Measurements from ENCODE around the gene PRAMEF2. TPM values are rescaled to one million over a fixed set of nuclear protein-coding genes. Genes with fewer than 3 reads are reported as not detected.
"Not testable (repeated sequence)": the region's sequence is repeated elsewhere in the genome, so short reads cannot be mapped to it uniquely, and the experiment has no call there.

Gene PRAMEF2
- total RNA-seq, 1 experiment from 2014 or later, result not detected

- Mint-ChIP-seq H3K27ac (ENCODE audit: unreplicated experiment) (no peak overlapping the region), H3K4me1 (ENCODE audit: low read depth, unreplicated experiment) (no peaks in the 10 kb centered on the region), H3K4me3 (ENCODE audit: unreplicated experiment) (no peak overlapping the region), H3K27me3 (ENCODE audit: insufficient read depth, unreplicated experiment) (peaks cover 4% of the 10 kb centered on the region), H3K36me3 (ENCODE audit: insufficient read depth, unreplicated experiment) (no peaks in the 10 kb centered on the region), H3K9me3 (ENCODE audit: unreplicated experiment) (no peaks in the 10 kb centered on the region)
- H3K4me3 ChIP-seq (ENCODE audit: low read depth, low read length), result no peak overlapping the region
- H3K27me3 ChIP-seq (replicated peaks; ENCODE audit: control insufficient read depth, insufficient read depth, low read length), result no peaks in the 10 kb centered on the region
- POLR2A ChIA-PET, result no interaction called here
- H3K36me3 ChIP-seq (ENCODE audit: control insufficient read depth, insufficient read depth, low read length), result no peaks in the 10 kb centered on the region
- H3K9me3 ChIP-seq, result no peaks in the 10 kb centered on the region
- BruUV-seq (replicated peaks), result no TSS peak
- no peak for TF ChIP-seq CTCF (IDR thresholded peaks at IDR 0.05; ENCODE audit: insufficient read depth in 1 of 2, low read depth in 1 of 2, low read length in 1 of 2, severe bottlenecking in 1 of 2, unreplicated experiment in 1 of 2)
- no peaks in the 10 kb centered on the region for H3K4me1 ChIP-seq
- DNase-seq, result no peak
- CTCF ChIA-PET, result no interaction called here
- intact Hi-C loops (cut with micrococcal nuclease; ENCODE audit: unreplicated experiment), result no loop called here
These were observed 45.5 kb upstream of the PRAMEF2 start for GRCh38 chr1:12811409-12811784.

GRCh38 chr1:12819061-12819460, 37.8 kb upstream of the PRAMEF2 start:
- H3K27me3 ChIP-seq (replicated peaks; ENCODE audit: control insufficient read depth, insufficient read depth, low read length); H3K9me3 ChIP-seq; H3K4me3 Mint-ChIP-seq (ENCODE audit: unreplicated experiment); H3K9me3 Mint-ChIP-seq (ENCODE audit: unreplicated experiment); POLR2A ChIA-PET; intact Hi-C loops (cut with micrococcal nuclease; ENCODE audit: unreplicated experiment); H3K36me3 ChIP-seq (ENCODE audit: control insufficient read depth, insufficient read depth, low read length); H3K4me1 ChIP-seq; H3K27ac Mint-ChIP-seq (ENCODE audit: unreplicated experiment); BruUV-seq (replicated peaks); H3K36me3 Mint-ChIP-seq (ENCODE audit: insufficient read depth, unreplicated experiment); H3K4me3 ChIP-seq (ENCODE audit: low read depth, low read length); CTCF ChIA-PET; DNase-seq; H3K4me1 Mint-ChIP-seq (ENCODE audit: low read depth, unreplicated experiment): not testable (repeated sequence)
- H3K27me3 Mint-ChIP-seq (ENCODE audit: insufficient read depth, unreplicated experiment), result peaks cover 11% of the 10 kb centered on the region

GRCh38 chr1:12831310-12831709, 25.6 kb upstream of the PRAMEF2 start, which contains the start of gene PRAMEF11:
PRAMEF11 (minus strand) TSS chr1:12831410; CDS start chr1:12828789, 2,621 bp downstream.
- BruUV-seq (replicated peaks); H3K4me3 Mint-ChIP-seq (ENCODE audit: unreplicated experiment); H3K4me3 ChIP-seq (ENCODE audit: low read depth, low read length); H3K36me3 Mint-ChIP-seq (ENCODE audit: insufficient read depth, unreplicated experiment); H3K36me3 ChIP-seq (ENCODE audit: control insufficient read depth, insufficient read depth, low read length); CTCF ChIA-PET; H3K4me1 Mint-ChIP-seq (ENCODE audit: low read depth, unreplicated experiment); H3K9me3 ChIP-seq; H3K4me1 ChIP-seq; POLR2A ChIA-PET; DNase-seq; H3K9me3 Mint-ChIP-seq (ENCODE audit: unreplicated experiment); H3K27me3 Mint-ChIP-seq (ENCODE audit: insufficient read depth, unreplicated experiment); H3K27me3 ChIP-seq (replicated peaks; ENCODE audit: control insufficient read depth, insufficient read depth, low read length); H3K27ac Mint-ChIP-seq (ENCODE audit: unreplicated experiment); intact Hi-C loops (cut with micrococcal nuclease; ENCODE audit: unreplicated experiment): not testable (repeated sequence)

- BruUV-seq (replicated peaks); H3K4me3 Mint-ChIP-seq (ENCODE audit: unreplicated experiment); H3K36me3 ChIP-seq (ENCODE audit: control insufficient read depth, insufficient read depth, low read length); H3K27me3 ChIP-seq (replicated peaks; ENCODE audit: control insufficient read depth, insufficient read depth, low read length); CTCF ChIA-PET; H3K36me3 Mint-ChIP-seq (ENCODE audit: insufficient read depth, unreplicated experiment); DNase-seq; H3K4me1 Mint-ChIP-seq (ENCODE audit: low read depth, unreplicated experiment); POLR2A ChIA-PET; H3K4me3 ChIP-seq (ENCODE audit: low read depth, low read length); H3K9me3 Mint-ChIP-seq (ENCODE audit: unreplicated experiment); intact Hi-C loops (cut with micrococcal nuclease; ENCODE audit: unreplicated experiment); H3K27me3 Mint-ChIP-seq (ENCODE audit: insufficient read depth, unreplicated experiment); H3K9me3 ChIP-seq; H3K4me1 ChIP-seq; H3K27ac Mint-ChIP-seq (ENCODE audit: unreplicated experiment): not testable (repeated sequence)
These were observed 23.6 kb upstream of the PRAMEF2 start for GRCh38 chr1:12833251-12833650.

- CTCF ChIA-PET; H3K4me3 Mint-ChIP-seq (ENCODE audit: unreplicated experiment); H3K27me3 ChIP-seq (replicated peaks; ENCODE audit: control insufficient read depth, insufficient read depth, low read length); intact Hi-C loops (cut with micrococcal nuclease; ENCODE audit: unreplicated experiment); POLR2A ChIA-PET; DNase-seq; H3K27me3 Mint-ChIP-seq (ENCODE audit: insufficient read depth, unreplicated experiment); H3K9me3 ChIP-seq; H3K36me3 Mint-ChIP-seq (ENCODE audit: insufficient read depth, unreplicated experiment); H3K27ac Mint-ChIP-seq (ENCODE audit: unreplicated experiment); H3K36me3 ChIP-seq (ENCODE audit: control insufficient read depth, insufficient read depth, low read length); H3K4me1 Mint-ChIP-seq (ENCODE audit: low read depth, unreplicated experiment); BruUV-seq (replicated peaks); H3K4me1 ChIP-seq; H3K4me3 ChIP-seq (ENCODE audit: low read depth, low read length): not testable (repeated sequence)
- H3K9me3 Mint-ChIP-seq (ENCODE audit: unreplicated experiment), result peaks cover 11% of the 10 kb centered on the region
These were observed 8.3 kb upstream of the PRAMEF2 start, which contains the start of gene HNRNPCL1 for GRCh38 chr1:12848620-12849019. HNRNPCL1 (minus strand) TSS chr1:12848720; CDS start chr1:12848289, 431 bp downstream.
